Measurements from ENCODE around the gene VNN1.

VNN1 gene, protein sequence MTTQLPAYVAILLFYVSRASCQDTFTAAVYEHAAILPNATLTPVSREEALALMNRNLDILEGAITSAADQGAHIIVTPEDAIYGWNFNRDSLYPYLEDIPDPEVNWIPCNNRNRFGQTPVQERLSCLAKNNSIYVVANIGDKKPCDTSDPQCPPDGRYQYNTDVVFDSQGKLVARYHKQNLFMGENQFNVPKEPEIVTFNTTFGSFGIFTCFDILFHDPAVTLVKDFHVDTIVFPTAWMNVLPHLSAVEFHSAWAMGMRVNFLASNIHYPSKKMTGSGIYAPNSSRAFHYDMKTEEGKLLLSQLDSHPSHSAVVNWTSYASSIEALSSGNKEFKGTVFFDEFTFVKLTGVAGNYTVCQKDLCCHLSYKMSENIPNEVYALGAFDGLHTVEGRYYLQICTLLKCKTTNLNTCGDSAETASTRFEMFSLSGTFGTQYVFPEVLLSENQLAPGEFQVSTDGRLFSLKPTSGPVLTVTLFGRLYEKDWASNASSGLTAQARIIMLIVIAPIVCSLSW

GRCh38 chr6:132713352-132714134 lies at the start of gene VNN1:
VNN1 (minus strand) TSS chr6:132714055; CDS start chr6:132714035, 20 bp downstream.
- in situ Hi-C loops (cut with HindIII; ENCODE audit: low sequenced_read_pairs), result no loop called here

DNA sequence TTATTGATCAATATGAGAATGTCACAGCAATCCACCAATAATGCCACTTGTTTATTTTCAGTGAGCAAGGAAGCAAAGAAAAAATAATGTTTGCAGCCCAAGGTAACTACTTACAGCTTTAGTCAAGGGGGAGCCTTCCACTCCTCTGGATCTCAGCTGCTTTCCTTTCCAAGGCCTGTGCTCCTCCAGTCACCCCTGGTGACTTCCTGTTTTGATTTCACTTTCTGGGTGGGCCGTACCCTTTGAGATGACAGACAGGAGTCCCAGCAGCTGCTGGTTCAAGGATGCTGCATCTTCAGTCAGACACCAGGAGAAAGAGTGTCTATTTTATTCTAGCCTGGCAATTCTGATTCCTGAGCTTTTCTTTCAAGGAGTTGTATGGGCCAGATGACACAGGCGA lies 49.4 kb upstream of the VNN1 start:
- in situ Hi-C loops (cut with HindIII; ENCODE audit: low sequenced_read_pairs), result no loop called here

- in situ Hi-C loops (cut with HindIII; ENCODE audit: low sequenced_read_pairs), result no loop called here
These were observed 46.4 kb upstream of the VNN1 start for GRCh38 chr6:132760256-132760655.

DNA sequence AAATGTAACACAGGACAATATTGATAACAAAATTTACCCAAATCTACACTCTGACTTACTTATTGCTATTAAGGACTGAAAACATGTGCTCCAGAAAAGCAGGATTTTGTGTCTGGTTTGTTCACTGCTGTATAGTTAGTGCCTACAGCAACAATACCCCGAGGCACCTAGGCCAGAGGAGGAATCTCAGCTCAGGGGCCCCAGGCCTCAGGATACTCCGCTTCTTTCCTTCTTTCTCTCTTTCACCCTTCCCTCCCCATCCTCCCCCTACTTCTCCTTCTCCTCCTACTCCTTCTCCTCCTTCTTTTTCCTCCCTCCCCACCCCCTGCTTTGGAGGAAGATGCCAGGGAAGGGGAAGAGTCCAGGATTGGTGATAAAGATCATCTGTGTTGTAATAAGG lies 44.8 kb upstream of the VNN1 start:
- in situ Hi-C loops (cut with HindIII; ENCODE audit: low sequenced_read_pairs), result no loop called here

GRCh38 chr6:132752255-132752654 lies 38.4 kb upstream of the VNN1 start:
- in situ Hi-C loops (cut with HindIII; ENCODE audit: low sequenced_read_pairs), result no loop called here

GRCh38 chr6:132751828-132752227 lies 38.0 kb upstream of the VNN1 start:
- in situ Hi-C loops (cut with HindIII; ENCODE audit: low sequenced_read_pairs), result no loop called here

DNA sequence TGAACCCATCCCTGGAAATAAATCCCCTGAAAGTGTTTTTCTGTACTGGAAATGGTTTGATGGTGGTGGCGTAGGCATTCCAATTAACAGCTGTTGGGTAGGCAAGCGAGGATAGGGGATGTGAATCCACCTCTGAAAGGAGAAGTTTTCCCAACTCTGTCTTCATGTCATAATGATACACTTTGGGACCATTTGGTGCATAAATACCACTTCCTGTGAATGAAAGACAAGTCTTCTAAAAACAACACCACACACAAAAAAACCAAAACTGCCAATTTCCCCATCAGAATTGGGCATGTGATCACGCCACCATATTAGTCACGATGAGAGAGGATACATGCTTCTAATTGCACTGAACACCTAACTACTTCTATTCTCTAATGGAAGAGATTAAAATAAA lies 37.5 kb upstream of the VNN1 start:
- in situ Hi-C loops (cut with HindIII; ENCODE audit: low sequenced_read_pairs), result no loop called here

- in situ Hi-C loops (cut with HindIII; ENCODE audit: low sequenced_read_pairs), result no loop called here
These were observed 36.8 kb upstream of the VNN1 start for GRCh38 chr6:132750455-132751248.

DNA sequence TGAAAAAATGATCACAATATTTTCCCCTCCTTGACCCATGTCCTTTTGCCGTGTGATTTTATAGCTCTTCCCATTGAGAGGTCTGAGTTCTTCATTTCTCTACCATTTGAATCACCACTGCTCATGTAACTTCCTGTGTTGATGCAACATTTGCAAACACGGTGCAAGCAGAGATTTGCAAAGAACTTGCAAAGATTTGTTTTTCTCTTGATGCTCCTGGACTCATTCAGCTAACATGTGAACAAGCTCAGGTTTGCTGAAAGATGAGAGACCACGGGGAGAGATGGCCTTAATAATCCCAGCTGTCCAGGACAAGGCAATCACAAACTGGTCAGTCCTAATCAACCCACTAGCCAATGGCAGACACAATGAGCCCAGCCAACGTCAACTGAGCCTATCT lies 35.3 kb upstream of the VNN1 start:
- in situ Hi-C loops (cut with HindIII; ENCODE audit: low sequenced_read_pairs), result no loop called here

DNA sequence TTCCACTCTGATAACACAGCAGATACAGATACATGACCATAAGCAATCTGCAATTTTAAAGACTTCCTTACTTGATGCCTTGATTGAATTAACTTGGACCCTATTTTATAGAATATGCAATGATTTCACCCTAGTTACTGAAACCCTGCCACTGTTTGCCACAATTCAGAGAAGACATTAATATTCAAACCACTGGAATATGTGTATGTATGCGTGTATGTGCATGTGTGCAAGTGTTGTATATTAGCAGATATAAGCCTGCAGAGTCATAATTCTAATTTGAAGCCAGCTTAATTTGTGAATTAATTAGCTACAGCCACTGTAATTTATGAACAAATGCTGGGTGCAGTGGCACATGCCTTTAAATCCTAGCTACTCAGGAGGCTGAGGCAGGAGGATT lies 34.6 kb upstream of the VNN1 start:
- in situ Hi-C loops (cut with HindIII; ENCODE audit: low sequenced_read_pairs), result no loop called here

- in situ Hi-C loops (cut with HindIII; ENCODE audit: low sequenced_read_pairs), result no loop called here
These were observed 32.2 kb upstream of the VNN1 start for GRCh38 chr6:132746048-132746447.

DNA sequence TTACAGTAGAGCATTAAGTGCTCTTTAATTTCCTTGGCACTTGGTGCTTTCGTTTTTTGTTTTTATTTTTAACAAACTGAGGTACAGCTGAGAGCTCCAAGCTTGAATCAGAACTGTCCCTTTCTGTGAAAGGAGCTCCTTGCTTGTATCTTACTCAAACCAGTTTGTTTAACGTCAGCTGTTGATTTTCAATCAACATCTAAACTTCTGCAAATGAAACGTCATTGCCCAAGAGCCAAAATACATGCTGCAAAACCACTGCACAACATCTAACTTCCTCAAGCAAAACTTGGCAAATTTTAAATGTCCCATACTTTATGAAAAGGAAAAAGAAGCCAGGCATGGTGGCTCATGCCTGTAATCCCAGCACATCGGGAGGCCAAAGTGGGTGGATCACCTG lies 28.6 kb upstream of the VNN1 start:
- in situ Hi-C loops (cut with HindIII; ENCODE audit: low sequenced_read_pairs), result no loop called here

DNA sequence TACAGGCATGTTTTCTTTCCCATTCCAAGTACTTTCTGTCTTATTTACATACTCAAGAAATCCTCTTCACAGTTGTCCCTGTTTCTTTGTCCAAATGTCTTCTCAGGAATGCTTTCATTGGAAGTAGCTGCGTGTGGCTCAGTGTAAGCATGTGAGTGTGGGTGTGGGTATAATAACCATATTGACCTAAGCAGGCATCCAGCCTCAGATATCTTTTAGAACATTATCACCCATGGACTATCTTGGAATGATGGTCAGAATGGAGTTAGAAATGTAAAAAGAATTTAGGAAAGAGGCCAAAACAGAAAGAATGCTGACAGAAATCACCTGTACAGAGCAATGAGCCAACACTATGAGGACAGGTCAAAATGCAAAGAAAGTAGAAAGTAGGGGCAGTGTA lies 27.4 kb upstream of the VNN1 start:
- in situ Hi-C loops (cut with HindIII; ENCODE audit: low sequenced_read_pairs), result no loop called here

DNA sequence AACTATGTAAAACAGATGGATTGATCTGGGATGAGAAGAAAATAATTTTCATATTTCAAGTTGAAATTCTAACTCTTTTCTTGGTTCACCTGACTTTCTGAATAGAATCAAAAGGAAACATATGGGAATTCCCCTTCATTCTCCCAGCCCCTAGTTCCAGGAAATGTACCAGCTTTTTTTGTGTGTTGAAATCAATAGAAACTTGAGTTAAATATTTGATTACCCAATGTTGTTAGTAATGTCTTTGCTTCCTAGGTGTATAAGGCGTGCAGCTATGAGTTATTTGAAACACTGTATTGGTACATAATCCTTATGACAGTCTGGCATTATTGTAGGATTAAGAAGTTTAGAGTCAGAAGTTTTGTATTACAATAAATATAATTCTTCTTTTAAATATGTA lies 22.4 kb upstream of the VNN1 start:
- in situ Hi-C loops (cut with HindIII; ENCODE audit: low sequenced_read_pairs), result no loop called here

DNA sequence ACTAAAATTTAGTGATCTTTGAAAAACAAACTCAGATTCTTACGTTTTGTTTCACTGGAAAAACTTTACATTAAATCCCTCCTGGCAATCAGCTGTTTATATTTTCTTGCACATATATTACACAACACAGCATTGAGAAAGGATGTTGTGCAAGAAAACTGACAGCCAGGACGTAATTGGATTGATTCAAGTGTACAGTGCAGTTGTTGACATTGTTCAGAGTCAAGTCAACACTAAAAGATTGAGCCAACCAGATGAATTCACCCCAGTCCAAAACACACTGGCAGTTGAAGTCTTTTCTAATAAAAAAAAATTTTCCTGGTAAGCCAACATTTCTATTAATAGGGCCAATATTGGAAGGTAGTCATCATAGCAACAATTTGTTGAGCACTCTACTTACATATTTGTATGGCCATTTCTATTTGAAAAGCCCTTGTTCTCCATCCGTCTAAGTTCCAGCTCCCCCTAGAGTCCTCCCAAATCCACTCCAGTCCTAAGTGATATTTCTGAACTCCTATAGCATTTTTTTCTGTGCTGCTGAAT lies 20.9 kb upstream of the VNN1 start:
- in situ Hi-C loops (cut with HindIII; ENCODE audit: low sequenced_read_pairs), result no loop called here

GRCh38 chr6:132733814-132734213 lies 20.0 kb upstream of the VNN1 start:
- in situ Hi-C loops (cut with HindIII; ENCODE audit: low sequenced_read_pairs), result no loop called here

DNA sequence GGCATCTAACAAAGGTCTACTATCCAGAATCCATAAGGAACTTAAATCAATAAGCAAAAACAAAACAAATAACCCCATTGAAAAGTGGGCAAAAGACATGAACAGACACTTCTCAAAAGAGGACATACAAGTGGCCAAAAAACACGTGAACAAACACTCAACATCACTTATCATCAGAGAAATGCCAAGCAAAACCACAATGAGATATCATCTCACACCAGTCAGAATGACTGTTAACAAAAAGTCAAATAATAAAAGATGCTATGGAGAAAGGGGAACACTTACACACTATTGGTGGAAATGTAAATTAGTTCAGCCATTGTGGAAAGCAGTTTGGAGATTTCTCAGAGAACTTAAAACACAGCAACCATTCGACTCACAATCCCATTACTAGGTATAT lies 19.4 kb upstream of the VNN1 start:
- in situ Hi-C loops (cut with HindIII; ENCODE audit: low sequenced_read_pairs), result no loop called here

DNA sequence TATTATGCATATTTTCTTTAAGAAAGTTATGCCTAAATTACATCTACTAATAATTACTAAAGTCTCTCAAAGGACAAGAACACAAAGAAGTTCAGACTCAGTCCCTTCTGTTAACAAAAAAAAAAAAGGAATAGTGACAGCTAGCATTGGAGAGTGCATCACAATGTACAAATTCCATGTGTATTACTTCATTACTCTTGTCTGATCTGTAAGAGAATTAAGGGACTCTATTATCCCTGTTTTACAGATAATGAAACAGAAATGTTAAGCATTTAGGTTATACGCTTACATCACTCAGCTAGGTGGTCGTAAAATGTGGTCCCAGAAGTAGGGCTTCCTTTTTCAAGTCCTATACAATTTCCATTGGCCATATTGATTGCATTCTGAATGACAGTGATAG lies 17.2 kb upstream of the VNN1 start:
- in situ Hi-C loops (cut with HindIII; ENCODE audit: low sequenced_read_pairs), result no loop called here

GRCh38 chr6:132730560-132730959 lies 16.7 kb upstream of the VNN1 start:
- in situ Hi-C loops (cut with HindIII; ENCODE audit: low sequenced_read_pairs), result no loop called here

GRCh38 chr6:132728616-132729015 lies 14.8 kb upstream of the VNN1 start:
- in situ Hi-C loops (cut with HindIII; ENCODE audit: low sequenced_read_pairs), result no loop called here

DNA sequence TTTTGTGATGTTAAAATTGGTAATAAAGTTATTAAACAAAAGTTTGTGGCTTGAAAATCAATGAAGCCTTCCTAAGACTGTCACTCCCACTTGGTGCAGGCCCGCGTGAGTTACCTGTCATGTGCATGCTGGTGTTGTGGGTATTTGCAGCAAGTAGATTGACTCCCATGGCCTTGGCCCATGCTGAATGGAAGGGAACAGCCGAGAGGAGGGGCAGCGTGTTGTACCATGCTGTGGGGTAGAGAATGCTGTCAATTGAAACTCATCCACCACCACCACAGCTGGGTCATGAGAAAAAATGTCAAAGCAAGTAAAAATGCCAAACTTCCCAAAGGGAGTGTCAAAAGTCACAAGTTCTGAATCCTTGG lies 12.7 kb upstream of the VNN1 start:
- in situ Hi-C loops (cut with HindIII; ENCODE audit: low sequenced_read_pairs), result no loop called here

Data from DLD1 (cell line).